ENCODE measurements around the gene LYST.

Gene LYST

DNA sequence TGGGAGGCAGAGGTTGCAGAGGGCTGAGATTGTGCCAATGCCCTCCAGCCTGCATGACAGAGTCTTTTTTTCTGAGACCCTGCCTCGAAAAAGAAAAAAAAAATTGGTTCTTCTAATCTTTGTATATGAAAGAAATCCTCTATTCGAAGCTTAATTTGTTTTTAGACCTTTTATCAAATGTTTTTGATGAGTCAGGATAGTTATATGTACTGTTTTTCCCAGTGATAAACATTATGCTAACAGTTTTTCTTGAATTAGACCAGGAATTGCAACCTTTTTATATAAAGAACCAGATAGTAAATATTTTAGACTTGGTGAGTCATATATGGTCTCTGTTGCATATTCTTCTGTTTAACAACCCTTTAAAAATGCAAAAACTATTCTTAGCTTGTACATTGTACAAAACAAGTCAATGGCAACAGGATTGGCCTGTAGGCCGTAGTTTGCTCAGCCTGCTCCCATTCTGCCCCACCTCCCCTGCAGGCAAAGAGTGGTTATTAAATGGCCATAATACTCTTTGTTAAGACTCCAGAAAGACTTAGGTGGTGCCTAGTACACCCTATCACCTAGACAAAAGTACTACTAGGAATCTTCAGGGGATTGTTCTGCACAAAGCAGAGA lies 45.2 kb downstream of the LYST start:
- no peaks in the 10 kb centered on the region for H3K36me3 ChIP-seq (ENCODE audit: control insufficient read depth, insufficient read depth, low read length)
- no peak overlapping the region for H3K27ac ChIP-seq (ENCODE audit: low read depth, low read length, severe bottlenecking)
- H3K4me1 ChIP-seq (ENCODE audit: control insufficient read depth, insufficient read depth, low read length, poor library complexity, severe bottlenecking): no peaks in the 10 kb centered on the region
- WGBS, 2 experiments (ENCODE audit: insufficient coverage in 2 of 2): 80 to 100% methylated on average over 1 of the region's 3 CpGs
- no peaks in the 10 kb centered on the region for H3K9me3 ChIP-seq (ENCODE audit: control insufficient read depth, low read length)
- no peak overlapping the region for H3K4me3 ChIP-seq (ENCODE audit: extremely low read depth, insufficient read depth, low read length, poor library complexity, severe bottlenecking)

DNA sequence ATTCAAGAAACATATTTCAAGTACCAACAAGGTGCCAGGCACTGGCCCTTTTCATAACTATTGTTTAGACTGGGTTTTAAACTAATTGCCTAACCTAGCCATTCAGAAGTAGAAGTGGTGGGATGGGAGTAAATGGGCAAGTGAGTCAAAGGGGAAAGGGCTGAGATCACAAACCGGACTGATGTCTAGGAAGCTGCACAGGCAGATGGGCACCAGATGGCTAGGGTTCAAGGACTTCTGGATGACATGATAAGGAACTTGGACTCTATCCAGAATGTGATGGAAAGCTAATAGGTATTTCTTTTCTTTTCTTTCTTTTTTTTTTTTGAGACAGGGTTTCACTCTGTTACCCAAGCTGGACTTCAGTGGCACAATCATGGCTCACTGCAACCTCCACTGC lies 46.6 kb downstream of the LYST start:
- Histone ChIP-seq H3K4me1 (ENCODE audit: control insufficient read depth, insufficient read depth, low read length, poor library complexity, severe bottlenecking) (no peaks in the 10 kb centered on the region), H3K36me3 (ENCODE audit: control insufficient read depth, insufficient read depth, low read length) (no peaks in the 10 kb centered on the region), H3K9me3 (ENCODE audit: control insufficient read depth, low read length) (no peaks in the 10 kb centered on the region), H3K4me3 (ENCODE audit: extremely low read depth, insufficient read depth, low read length, poor library complexity, severe bottlenecking) (no peak overlapping the region), H3K27ac (ENCODE audit: low read depth, low read length, severe bottlenecking) (no peak overlapping the region)
- WGBS, 2 experiments (ENCODE audit: insufficient coverage in 2 of 2): 89% methylated on average over 1 of the region's 1 CpG

- Histone ChIP-seq H3K4me3 (ENCODE audit: extremely low read depth, insufficient read depth, low read length, poor library complexity, severe bottlenecking) (no peak overlapping the region), H3K4me1 (ENCODE audit: control insufficient read depth, insufficient read depth, low read length, poor library complexity, severe bottlenecking) (no peaks in the 10 kb centered on the region), H3K27ac (ENCODE audit: low read depth, low read length, severe bottlenecking) (no peak overlapping the region), H3K36me3 (ENCODE audit: control insufficient read depth, insufficient read depth, low read length) (no peaks in the 10 kb centered on the region), H3K9me3 (ENCODE audit: control insufficient read depth, low read length) (no peaks in the 10 kb centered on the region)
- WGBS, 2 experiments (ENCODE audit: insufficient coverage in 2 of 2): 96 to 100% methylated on average over 4 to 5 of the region's 5 CpGs
Measured at GRCh38 chr1:235818632-235819136, 48.0 kb downstream of the LYST start.

GRCh38 chr1:235817101-235817728 lies 49.5 kb downstream of the LYST start:
- H3K4me1 ChIP-seq (ENCODE audit: control insufficient read depth, insufficient read depth, low read length, poor library complexity, severe bottlenecking): no peaks in the 10 kb centered on the region
- H3K27ac ChIP-seq (ENCODE audit: low read depth, low read length, severe bottlenecking): no peak overlapping the region
- H3K4me3 ChIP-seq (ENCODE audit: extremely low read depth, insufficient read depth, low read length, poor library complexity, severe bottlenecking): no peak overlapping the region
- no peaks in the 10 kb centered on the region for H3K36me3 ChIP-seq (ENCODE audit: control insufficient read depth, insufficient read depth, low read length)
- WGBS, 2 experiments (ENCODE audit: insufficient coverage in 2 of 2): 83 to 100% methylated on average over 1 of the region's 5 CpGs
- no peaks in the 10 kb centered on the region for H3K9me3 ChIP-seq (ENCODE audit: control insufficient read depth, low read length)

- Histone ChIP-seq H3K4me3 (ENCODE audit: extremely low read depth, insufficient read depth, low read length, poor library complexity, severe bottlenecking) (no peak overlapping the region), H3K9me3 (ENCODE audit: control insufficient read depth, low read length) (no peaks in the 10 kb centered on the region), H3K36me3 (ENCODE audit: control insufficient read depth, insufficient read depth, low read length) (no peaks in the 10 kb centered on the region), H3K27ac (ENCODE audit: low read depth, low read length, severe bottlenecking) (no peak overlapping the region), H3K4me1 (ENCODE audit: control insufficient read depth, insufficient read depth, low read length, poor library complexity, severe bottlenecking) (no peaks in the 10 kb centered on the region)
- 77 to 91% methylated on average over 7 to 10 of the region's 12 CpGs for whole genome bisulfite sequencing, 2 experiments (ENCODE audit: insufficient coverage in 2 of 2)
Measured at GRCh38 chr1:235809688-235810397, 56.9 kb downstream of the LYST start.

DNA sequence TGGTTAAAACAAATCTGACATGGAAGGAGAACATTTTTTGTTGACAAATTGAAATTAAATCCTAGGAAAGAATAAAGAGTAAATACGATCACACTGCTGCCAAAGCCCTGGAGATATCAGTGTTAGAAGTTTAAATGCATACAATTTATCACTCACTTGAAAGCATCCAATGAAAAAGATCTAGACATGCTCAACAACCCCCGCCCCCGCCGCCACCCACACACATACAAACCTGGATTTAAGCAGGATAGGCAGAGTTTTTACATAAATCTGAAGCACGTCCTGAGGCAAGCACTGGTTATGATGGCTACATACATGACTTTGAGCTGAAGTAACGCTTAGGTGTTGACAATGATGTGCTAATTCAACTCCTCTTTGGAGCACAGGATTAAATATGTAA lies 58.5 kb downstream of the LYST start:
- Histone ChIP-seq H3K9me3 (ENCODE audit: control insufficient read depth, low read length) (no peaks in the 10 kb centered on the region), H3K36me3 (ENCODE audit: control insufficient read depth, insufficient read depth, low read length) (no peaks in the 10 kb centered on the region), H3K4me3 (ENCODE audit: extremely low read depth, insufficient read depth, low read length, poor library complexity, severe bottlenecking) (no peak overlapping the region), H3K27ac (ENCODE audit: low read depth, low read length, severe bottlenecking) (no peak overlapping the region), H3K4me1 (ENCODE audit: control insufficient read depth, insufficient read depth, low read length, poor library complexity, severe bottlenecking) (no peaks in the 10 kb centered on the region)
- no CpG with 5 or more reads among the region's 6 CpGs for WGBS, 2 experiments (ENCODE audit: insufficient coverage in 2 of 2)

GRCh38 chr1:235806123-235806522 lies 60.6 kb downstream of the LYST start:
- Histone ChIP-seq H3K36me3 (ENCODE audit: control insufficient read depth, insufficient read depth, low read length) (no peaks in the 10 kb centered on the region), H3K27ac (ENCODE audit: low read depth, low read length, severe bottlenecking) (no peak overlapping the region), H3K9me3 (ENCODE audit: control insufficient read depth, low read length) (no peaks in the 10 kb centered on the region), H3K4me1 (ENCODE audit: control insufficient read depth, insufficient read depth, low read length, poor library complexity, severe bottlenecking) (no peaks in the 10 kb centered on the region), H3K4me3 (ENCODE audit: extremely low read depth, insufficient read depth, low read length, poor library complexity, severe bottlenecking) (no peak overlapping the region)
- WGBS, 2 experiments (ENCODE audit: insufficient coverage in 2 of 2): 93 to 94% methylated on average over 3 to 5 of the region's 7 CpGs

DNA sequence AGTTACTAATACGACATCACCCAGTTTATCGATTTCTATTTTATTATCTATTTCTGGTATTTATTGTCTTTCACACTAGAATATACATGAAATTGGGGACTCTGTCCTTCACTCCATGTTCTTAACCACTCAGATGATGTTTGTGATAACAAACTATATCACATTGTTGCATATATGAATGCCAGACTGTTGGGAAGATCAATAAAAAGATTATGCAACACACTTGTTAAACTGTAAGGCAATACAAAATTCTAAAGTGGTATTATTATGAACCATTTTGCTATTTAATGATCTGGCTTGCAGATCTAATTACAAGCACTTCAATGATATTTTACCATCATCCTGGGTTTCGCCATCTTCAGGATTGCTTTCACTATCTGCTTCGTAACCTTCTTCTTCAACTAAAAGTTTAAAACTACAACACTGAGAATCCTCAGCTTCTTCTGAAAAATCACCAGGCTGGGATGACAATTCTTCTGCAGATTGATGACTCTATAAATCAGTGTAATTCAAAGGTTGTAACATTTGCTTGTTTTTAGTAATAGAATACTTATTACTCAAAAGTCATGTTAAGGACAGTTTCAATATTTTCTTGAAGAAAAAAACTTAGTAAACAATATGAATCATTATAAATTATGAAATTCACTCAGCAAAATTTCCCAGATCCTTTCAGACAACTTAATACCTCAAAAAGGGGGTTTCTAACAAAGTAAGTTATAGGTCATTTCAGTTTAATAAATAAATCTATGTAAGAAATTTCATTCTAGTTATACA lies 63.9 kb downstream of the LYST start:
- no peaks in the 10 kb centered on the region for H3K9me3 ChIP-seq (ENCODE audit: control insufficient read depth, low read length)
- WGBS, 2 experiments (ENCODE audit: insufficient coverage in 2 of 2): 89 to 93% methylated on average over 2 of the region's 4 CpGs
- H3K4me3 ChIP-seq (ENCODE audit: extremely low read depth, insufficient read depth, low read length, poor library complexity, severe bottlenecking): no peak overlapping the region
- no peaks in the 10 kb centered on the region for H3K36me3 ChIP-seq (ENCODE audit: control insufficient read depth, insufficient read depth, low read length)
- no peak overlapping the region for H3K27ac ChIP-seq (ENCODE audit: low read depth, low read length, severe bottlenecking)
- H3K4me1 ChIP-seq (ENCODE audit: control insufficient read depth, insufficient read depth, low read length, poor library complexity, severe bottlenecking): no peaks in the 10 kb centered on the region

DNA sequence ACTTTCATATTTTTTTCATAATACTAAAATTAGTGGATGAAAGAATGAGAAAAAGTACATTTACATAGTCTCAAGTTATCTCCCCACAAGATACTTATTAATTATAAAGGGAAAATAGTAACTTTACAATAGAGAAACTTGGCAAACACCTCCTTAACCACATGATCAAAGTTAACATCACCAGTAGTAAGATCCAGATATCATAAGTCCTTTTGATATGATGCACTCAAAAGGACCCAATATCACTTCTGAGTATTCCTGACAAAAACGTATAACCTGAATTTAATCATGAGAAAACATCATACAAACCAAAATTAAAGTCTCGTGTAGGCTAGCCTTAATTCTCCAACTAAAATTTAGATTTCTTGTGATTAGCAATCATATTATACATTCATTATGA lies 67.4 kb downstream of the LYST start:
- Histone ChIP-seq H3K4me1 (ENCODE audit: control insufficient read depth, insufficient read depth, low read length, poor library complexity, severe bottlenecking) (no peaks in the 10 kb centered on the region), H3K4me3 (ENCODE audit: extremely low read depth, insufficient read depth, low read length, poor library complexity, severe bottlenecking) (no peak overlapping the region), H3K9me3 (ENCODE audit: control insufficient read depth, low read length) (no peaks in the 10 kb centered on the region), H3K27ac (ENCODE audit: low read depth, low read length, severe bottlenecking) (no peak overlapping the region), H3K36me3 (ENCODE audit: control insufficient read depth, insufficient read depth, low read length) (no peaks in the 10 kb centered on the region)
- 74 to 100% methylated on average over 1 to 2 of the region's 2 CpGs for WGBS, 2 experiments (ENCODE audit: insufficient coverage in 2 of 2)

DNA sequence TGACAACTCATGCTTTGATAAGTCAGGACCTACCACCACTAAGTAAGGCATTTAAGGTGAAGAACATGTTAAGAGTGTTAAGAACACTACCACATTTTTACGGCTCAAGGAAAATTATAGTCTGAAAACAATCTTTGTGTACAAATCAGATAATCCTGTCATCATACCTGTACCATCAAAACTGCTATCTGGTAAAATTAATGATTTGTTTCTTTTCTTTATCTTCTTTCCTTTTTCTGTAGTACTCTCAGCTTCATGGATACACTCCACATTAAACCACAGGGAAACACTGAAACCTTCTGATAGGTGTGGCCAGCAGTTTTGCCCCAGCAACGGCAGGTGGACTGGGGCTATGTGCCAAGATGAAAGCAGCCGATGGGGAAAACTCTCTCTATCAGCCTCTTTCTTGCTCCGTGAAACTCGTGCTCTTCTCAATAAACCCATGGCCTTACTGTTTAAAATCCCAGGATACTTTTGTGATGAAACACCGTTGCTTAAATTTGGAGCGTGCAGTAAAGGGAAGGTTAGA lies 75.1 kb downstream of the LYST start:
- Histone ChIP-seq H3K36me3 (ENCODE audit: control insufficient read depth, insufficient read depth, low read length) (no peaks in the 10 kb centered on the region), H3K9me3 (ENCODE audit: control insufficient read depth, low read length) (no peaks in the 10 kb centered on the region), H3K4me3 (ENCODE audit: extremely low read depth, insufficient read depth, low read length, poor library complexity, severe bottlenecking) (no peak overlapping the region), H3K4me1 (ENCODE audit: control insufficient read depth, insufficient read depth, low read length, poor library complexity, severe bottlenecking) (no peaks in the 10 kb centered on the region), H3K27ac (ENCODE audit: low read depth, low read length, severe bottlenecking) (no peak overlapping the region)
- 78 to 81% methylated on average over 3 to 4 of the region's 7 CpGs for WGBS, 2 experiments (ENCODE audit: insufficient coverage in 2 of 2)
